CD4-positive, alpha-beta T cell (primary cell): ENCODE results near the gene RAD52. TPM values are rescaled to one million over a fixed set of nuclear protein-coding genes. Genes with fewer than 3 reads are reported as not detected.

ENCODE experiments used
- ATAC-seq: fragments of 200-7000 bp; cut with Tn5 transposase; one replicate; pipeline ENCODE4 v1.10.0; 2022; ENCODE audit warnings: mild to moderate bottlenecking; ENCODE audit not compliant: poor library complexity
- CTCF ChIA-PET: fragments of 350-600 bp; sonication (Branson Sonifier 250); formaldehyde crosslinking; loops from one replicate; lab custom pipeline; 2021; ENCODE audit warnings: antibody characterized with exemption, inconsistent platforms; lab: Charles Lee
- POLR2A ChIA-PET: fragments of 350-600 bp; sonication (Branson Sonifier 250); formaldehyde crosslinking; loops from one replicate; lab custom pipeline; 2021; ENCODE audit warnings: antibody characterized with exemption, inconsistent platforms; lab: Charles Lee
- DNase-seq, 14 experiments: peaks; one replicate each; pipeline ENCODE4 v3.0.0-alpha.2; 2013 to 2020; ENCODE audit warnings: mixed read lengths in 2 of 14
- H3K27ac ChIP-seq, 2 donors: one replicate each; pipeline versions ENCODE4 v1.5.1 to v1.7.0; 2013; ENCODE audit warnings: low read length in 2 of 2, low read depth in 1 of 2, mild to moderate bottlenecking in 1 of 2
- H3K27me3 ChIP-seq, 2 experiments: 1 replicate in 1 of 2; 2 replicates in 1 of 2; pipeline versions ENCODE4 v1.6.1 to v1.7.0; 2013; ENCODE audit warnings: low read length in 2 of 2, control low read depth in 1 of 2, mild to moderate bottlenecking in 1 of 2, moderate library complexity in 1 of 2; ENCODE audit not compliant: insufficient read depth in 2 of 2, control insufficient read depth in 1 of 2
- H3K36me3 ChIP-seq: one replicate; pipeline ENCODE4 v1.6.1; 2013; ENCODE audit warnings: low read length, control low read depth; ENCODE audit not compliant: insufficient read depth
- H3K4me1 ChIP-seq: one replicate; pipeline ENCODE4 v1.6.1; 2013; ENCODE audit warnings: low read length, control low read depth; ENCODE audit not compliant: insufficient read depth
- H3K4me3 ChIP-seq: one replicate; pipeline ENCODE4 v1.5.1; 2013; ENCODE audit warnings: mild to moderate bottlenecking, low read length, moderate library complexity
- H3K9me3 ChIP-seq, 2 experiments: 1 replicate in 1 of 2; 2 replicates in 1 of 2; pipeline versions ENCODE4 v1.6.1 to v1.7.0; 2013; ENCODE audit warnings: low read length in 2 of 2, mild to moderate bottlenecking in 2 of 2, control low read depth in 1 of 2, moderate library complexity in 1 of 2; ENCODE audit not compliant: control insufficient read depth in 1 of 2, insufficient read depth in 1 of 2
- H3K27ac Mint-ChIP-seq: one replicate; pipeline ENCODE4 v1.8.0; 2020; ENCODE audit warnings: mixed read lengths
- H3K27me3 Mint-ChIP-seq: one replicate; pipeline ENCODE4 v1.8.0; 2021; ENCODE audit warnings: mixed read lengths
- H3K36me3 Mint-ChIP-seq: one replicate; pipeline ENCODE4 v1.8.0; 2021; ENCODE audit warnings: low read depth, mixed read lengths
- H3K4me1 Mint-ChIP-seq: one replicate; pipeline ENCODE4 v1.8.0; 2021; ENCODE audit warnings: low read depth, mixed read lengths
- H3K4me3 Mint-ChIP-seq: one replicate; pipeline ENCODE4 v1.8.0; 2020; ENCODE audit warnings: mild to moderate bottlenecking, mixed read lengths
- H3K9me3 Mint-ChIP-seq: one replicate; pipeline ENCODE4 v1.8.0; 2020; ENCODE audit warnings: mixed read lengths
- CTCF ChIP-seq: fragments of 200-600 bp; IDR thresholded peaks from one replicate; pipeline ENCODE4 v1.8.0; 2022; ENCODE audit warnings: antibody characterized with exemption, mild to moderate bottlenecking
- intact Hi-C, 2 experiments: fragments of 100-400 bp; cut with DNase I in 1 of 2; cut with micrococcal nuclease in 1 of 2; formaldehyde crosslinking; loops; one replicate each; pipeline versions ENCODE4 v1.15.1 to v1.9.0; 2023 to 2025; cut with DNase I, micrococcal nuclease
- total RNA-seq, 174 experiments: library from RNA in 2 of 174; stranded (reverse) in 2 of 174; gene quantifications; one replicate each; pipeline ENCODE4 v1.2.3 and lab custom pipeline; 2021 to 2026

The RAD52 gene
- total RNA-seq, 2 experiments from 2014 or later = 7.0 to 8.1 TPM

GRCh38 chr12:873954-874353 is 75.5 kb downstream of the RAD52 start:
- no peak overlapping the region for H3K4me3 ChIP-seq
- POLR2A ChIA-PET = interaction anchor here (1.0 kb wide), 1 partner anchor 13 kb away, joined by 3 read pairs; no protein-coding TSS in a partner anchor
- DNase-seq (no peak), ATAC-seq (no peak)
- H3K27ac ChIP-seq = no peak overlapping the region
- no peaks in the 10 kb centered on the region for H3K9me3 ChIP-seq
- peaks cover 19% of the 10 kb centered on the region for H3K4me1 Mint-ChIP-seq
- no peaks in the 10 kb centered on the region for H3K4me1 ChIP-seq
- CTCF ChIA-PET = no interaction called here
- intact Hi-C loops = no loop called here
- H3K27me3 ChIP-seq = no peaks in the 10 kb centered on the region
- no peak overlapping the region for H3K4me3 Mint-ChIP-seq
- peak overlapping the region; percentile 69 for H3K27ac Mint-ChIP-seq
- H3K36me3 Mint-ChIP-seq = peaks cover 69% of the 10 kb centered on the region
- H3K36me3 ChIP-seq = peaks cover 78% of the 10 kb centered on the region
- no peak for TF ChIP-seq CTCF
- no peaks in the 10 kb centered on the region for H3K27me3 Mint-ChIP-seq
- no peaks in the 10 kb centered on the region for H3K9me3 Mint-ChIP-seq

- Histone ChIP-seq H3K27me3 (no peaks in the 10 kb centered on the region), H3K27ac (no peak overlapping the region), H3K9me3 (no peaks in the 10 kb centered on the region), H3K4me3 (no peak overlapping the region), H3K36me3 (peaks cover 89% of the 10 kb centered on the region), H3K4me1 (no peaks in the 10 kb centered on the region)
- Mint-ChIP-seq H3K4me1 (peaks cover 34% of the 10 kb centered on the region), H3K4me3 (no peak overlapping the region), H3K27ac (peak overlapping the region; percentile 37), H3K9me3 (no peaks in the 10 kb centered on the region), H3K27me3 (no peaks in the 10 kb centered on the region), H3K36me3 (peaks cover 81% of the 10 kb centered on the region)
- ChIA-PET CTCF (interaction anchor here (0.8 kb wide), 1 partner anchor 248 kb away, joined by 3 read pairs; no protein-coding TSS in a partner anchor), POLR2A (interaction anchor here (1.2 kb wide), 1 partner anchor 294 kb away, joined by 4 read pairs; no protein-coding TSS in a partner anchor)
- TF ChIP-seq CTCF = no peak
- intact Hi-C loops = loop anchor here in 1 of 2 experiments (1.0 kb wide), 1 partner anchor 33 kb away; no protein-coding TSS in a partner anchor
- ATAC-seq (peak; percentile 93), DNase-seq (peak in 3 of 14 experiments; percentile 30 to 62 (median 31))
These were observed 79.1 kb downstream of the RAD52 start for GRCh38 chr12:870378-870777.

- Mint-ChIP-seq H3K4me3 (no peak overlapping the region), H3K9me3 (no peaks in the 10 kb centered on the region), H3K27me3 (no peaks in the 10 kb centered on the region), H3K36me3 (peaks cover 81% of the 10 kb centered on the region), H3K4me1 (peaks cover 29% of the 10 kb centered on the region), H3K27ac (peak overlapping the region; percentile 61)
- no peaks in the 10 kb centered on the region for H3K4me1 ChIP-seq
- ATAC-seq (no peak), DNase-seq (peak in 1 of 14 experiments; percentile 11)
- no peak overlapping the region for H3K4me3 ChIP-seq
- H3K27me3 ChIP-seq = no peaks in the 10 kb centered on the region
- no peak for TF ChIP-seq CTCF
- H3K9me3 ChIP-seq = no peaks in the 10 kb centered on the region
- H3K27ac ChIP-seq = no peak overlapping the region
- ChIA-PET CTCF (interaction anchor here (0.9 to 1.9 kb wide), 3 partner anchors 12 to 81 kb away, joined by 3 to 4 read pairs (median 4); partner anchors contain the start of gene RAD52), POLR2A (interaction anchor here (0.7 to 1.4 kb wide), 2 partner anchors 52 to 81 kb away, joined by 3 read pairs; partner anchors contain the start of gene RAD52)
- H3K36me3 ChIP-seq = peaks cover 83% of the 10 kb centered on the region
- intact Hi-C loops = no loop called here
These were observed 80.8 kb downstream of the RAD52 start for GRCh38 chr12:868722-869121.
